HEK293 (cell line): ENCODE results near the gene ERN2.

Experiments
- CTCF ChIP-seq: fragments of 450-650 bp; formaldehyde crosslinking; IDR thresholded peaks from 2 replicates; pipeline ENCODE4 v1.5.1; 2016; ENCODE audit warnings: missing biosample characterization, missing genetic modification characterization
- GLI4 ChIP-seq: fragments of 450-650 bp; formaldehyde crosslinking; IDR thresholded peaks from 2 replicates; pipeline ENCODE4 v1.5.1; 2016; ENCODE audit warnings: missing biosample characterization, missing genetic modification characterization
- HIC1 ChIP-seq: fragments of 450-650 bp; formaldehyde crosslinking; IDR thresholded peaks from 2 replicates; pipeline ENCODE4 v1.5.1; 2016; ENCODE audit warnings: missing biosample characterization, missing genetic modification characterization
- TCF7L2 ChIP-seq: IDR thresholded peaks from 2 replicates; pipeline ENCODE4 v1.6.1; 2011; ENCODE audit warnings: low read depth, mild to moderate bottlenecking, inconsistent platforms, low read length, moderate library complexity, borderline replicate concordance
- ZBTB10 ChIP-seq: fragments of 450-650 bp; formaldehyde crosslinking; IDR thresholded peaks from 2 replicates; pipeline ENCODE4 v1.5.1; 2016; ENCODE audit warnings: missing biosample characterization, missing genetic modification characterization
- ZFHX2 ChIP-seq: fragments of 450-650 bp; formaldehyde crosslinking; conservative IDR thresholded peaks from 2 replicates; pipeline ENCODE4 v1.5.1; 2016; ENCODE audit warnings: missing biosample characterization, missing genetic modification characterization
- ZNF18 ChIP-seq: fragments of 450-650 bp; formaldehyde crosslinking; IDR thresholded peaks from 2 replicates; pipeline ENCODE4 v1.5.1; 2016; ENCODE audit warnings: missing biosample characterization, missing genetic modification characterization
- ZNF292 ChIP-seq: fragments of 450-650 bp; formaldehyde crosslinking; IDR thresholded peaks from 2 replicates; pipeline ENCODE4 v1.5.1; 2016; ENCODE audit warnings: low read depth, missing biosample characterization, missing genetic modification characterization, borderline replicate concordance
- ZNF341 ChIP-seq: fragments of 450-650 bp; formaldehyde crosslinking; IDR thresholded peaks from 2 replicates; pipeline ENCODE4; 2016; ENCODE audit warnings: low read depth, missing biosample characterization, missing genetic modification characterization
- ZNF416 ChIP-seq: fragments of 450-650 bp; formaldehyde crosslinking; IDR thresholded peaks from 2 replicates; pipeline ENCODE4 v1.5.1; 2016; ENCODE audit warnings: missing biosample characterization, missing genetic modification characterization
- ZNF501 ChIP-seq: fragments of 450-650 bp; formaldehyde crosslinking; IDR thresholded peaks from 2 replicates; pipeline ENCODE4 v1.5.1; 2016; ENCODE audit warnings: missing biosample characterization, missing genetic modification characterization
- ZNF580 ChIP-seq: fragments of 450-650 bp; formaldehyde crosslinking; IDR thresholded peaks from 2 replicates; pipeline ENCODE4 v1.5.1; 2016; ENCODE audit warnings: missing biosample characterization, missing genetic modification characterization
- ZNF837 ChIP-seq: fragments of 450-650 bp; formaldehyde crosslinking; IDR thresholded peaks from 2 replicates; pipeline ENCODE4 v1.5.1; 2016; ENCODE audit warnings: missing biosample characterization, missing genetic modification characterization
- ZSCAN23 ChIP-seq: fragments of 450-650 bp; formaldehyde crosslinking; IDR thresholded peaks from 2 replicates; pipeline ENCODE4 v1.5.1; 2016; ENCODE audit warnings: missing biosample characterization, missing genetic modification characterization

- TF ChIP-seq HIC1 (no peak), ZNF837 (tag by site-specific recombination) (no peak), ZNF580 (tag by site-specific recombination) (no peak), ZFHX2 (no peak), ZNF341 (no peak), CTCF (tag by site-specific recombination) (no peak), ZBTB10 (tag by site-specific recombination) (no peak), ZNF501 (tag by site-specific recombination) (no peak), ZSCAN23 (tag by site-specific recombination) (no peak), TCF7L2 (no peak), ZNF292 (tag by site-specific recombination) (no peak), GLI4 (tag by site-specific recombination) (no peak), ZNF416 (tag by site-specific recombination) (no peak), ZNF18 (tag by site-specific recombination) (no peak)
These were observed 13.7 kb upstream of the ERN2 start for GRCh38 chr16:23726710-23727109.
